Measurements from ENCODE around the gene KHDRBS1. TPM values are rescaled to one million over a fixed set of nuclear protein-coding genes. Genes with fewer than 3 reads are reported as not detected.

Gene KHDRBS1
- total and polyA plus RNA-seq, 9 of the 15 experiments (the other 6 are each of a cell fraction or from before 2014, with no cell fraction given) = 48.4 to 257 (median 114) TPM

DNA sequence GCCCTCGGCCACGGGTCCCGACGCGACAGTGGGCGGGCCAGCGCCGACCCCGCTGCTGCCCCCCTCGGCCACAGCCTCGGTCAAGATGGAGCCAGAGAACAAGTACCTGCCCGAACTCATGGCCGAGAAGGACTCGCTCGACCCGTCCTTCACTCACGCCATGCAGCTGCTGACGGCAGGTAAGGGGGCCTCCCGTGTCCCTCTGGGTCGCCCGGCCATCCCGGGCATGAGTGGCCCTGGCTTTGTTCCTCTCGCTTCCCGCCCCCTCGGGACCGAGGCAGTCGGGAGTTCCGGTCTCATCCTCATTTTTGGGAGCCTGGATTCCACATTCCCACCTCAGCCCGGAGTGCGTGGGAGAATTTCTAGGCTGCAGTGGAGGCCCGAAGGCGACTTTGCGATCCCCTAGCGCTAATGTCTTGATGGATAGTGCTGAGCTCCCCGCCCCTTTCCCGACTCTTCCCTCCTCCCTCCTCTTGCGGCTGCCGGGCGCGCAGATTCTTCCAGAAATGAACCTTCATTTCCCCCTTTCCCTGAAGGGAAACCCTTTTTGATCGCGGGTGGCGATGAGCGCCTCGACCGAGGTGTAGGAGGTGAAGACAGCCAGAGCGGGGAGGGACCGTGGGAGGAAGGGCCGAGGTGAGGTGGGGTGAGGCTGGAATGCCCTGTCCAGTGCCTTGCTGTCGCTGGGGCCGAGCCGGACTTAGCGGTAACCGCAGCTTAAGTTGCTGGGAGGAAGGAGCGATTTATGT, 705 bp downstream of the KHDRBS1 start (continued):
- TF ChIP-seq MYC (IDR thresholded peaks at IDR 0.05; ENCODE audit: low read depth, low read length) (no peak), MYC (CRISPR knock-in tag; IDR thresholded peaks at IDR 0.05; ENCODE audit: borderline replicate concordance, low read depth) (no peak; the same call in 1 of the 2 replicates), NUFIP1 (IDR thresholded peaks at IDR 0.05; ENCODE audit: partially characterized antibody) (no peak), ARID2 (IDR thresholded peaks at IDR 0.05) (0 out of 2 replicates have a peak, but pooled peaks have one; percentile 4), KDM4B (IDR thresholded peaks at IDR 0.05; ENCODE audit: borderline replicate concordance in 2 of 2, low read depth in 1 of 2) (no peak), RB1 (IDR thresholded peaks at IDR 0.05; ENCODE audit: low read depth) (peak; percentile 11), RBBP5 (IDR thresholded peaks at IDR 0.05; ENCODE audit: borderline replicate concordance, insufficient read depth, low read length, poor library complexity, severe bottlenecking) (peak; percentile 93), RUNX1 (IDR thresholded peaks at IDR 0.05; ENCODE audit: low read depth) (0 out of 2 replicates have a peak, but pooled peaks have one; percentile 62), NRF1 (conservative IDR thresholded peaks at IDR 0.05 in 1 of 2, IDR thresholded peaks at IDR 0.05 in 1 of 2) (peak; percentile 61 to 69), SIN3A (IDR thresholded peaks at IDR 0.05; ENCODE audit: borderline replicate concordance in 2 of 2, control insufficient read depth in 1 of 2, low read depth in 2 of 2, low read length in 2 of 2) (peak; percentile 77 to 88; a peak in 3 of 4 replicates), TOE1 (IDR thresholded peaks at IDR 0.05; ENCODE audit: borderline replicate concordance) (peak; percentile 53; the same call in 1 of the 2 replicates), TOE1 (CRISPR knock-in tag; IDR thresholded peaks at IDR 0.05; ENCODE audit: borderline replicate concordance, low read depth) (0 out of 2 replicates have a peak, but pooled peaks have one; percentile 64), RBM22 (IDR thresholded peaks at IDR 0.05; ENCODE audit: low read depth, low read length, poor library complexity, severe bottlenecking) (peak; percentile 24), GATAD2A (IDR thresholded peaks at IDR 0.05) (0 out of 2 replicates have a peak, but pooled peaks have one; percentile 22), EGR1 (conservative IDR thresholded peaks at IDR 0.05) (peak; percentile 55), NEUROD1 (IDR thresholded peaks at IDR 0.05; ENCODE audit: borderline replicate concordance, low read depth, low read length, partially characterized antibody) (no peak), TGIF2 (CRISPR knock-in tag; IDR thresholded peaks at IDR 0.05) (no peak), ZSCAN29 (IDR thresholded peaks at IDR 0.05) (no peak), UBTF (IDR thresholded peaks at IDR 0.05; ENCODE audit: borderline replicate concordance in 1 of 2, low read depth in 2 of 2, low read length in 2 of 2) (peak; percentile 68 to 88; a peak in 2 of 4 replicates), DPF2 (IDR thresholded peaks at IDR 0.05) (peak; percentile 70), ZNF224 (CRISPR knock-in tag; IDR thresholded peaks at IDR 0.05) (0 out of 2 replicates have a peak, but pooled peaks have one; percentile 40)
- TF ChIP-seq, protein P1, sequence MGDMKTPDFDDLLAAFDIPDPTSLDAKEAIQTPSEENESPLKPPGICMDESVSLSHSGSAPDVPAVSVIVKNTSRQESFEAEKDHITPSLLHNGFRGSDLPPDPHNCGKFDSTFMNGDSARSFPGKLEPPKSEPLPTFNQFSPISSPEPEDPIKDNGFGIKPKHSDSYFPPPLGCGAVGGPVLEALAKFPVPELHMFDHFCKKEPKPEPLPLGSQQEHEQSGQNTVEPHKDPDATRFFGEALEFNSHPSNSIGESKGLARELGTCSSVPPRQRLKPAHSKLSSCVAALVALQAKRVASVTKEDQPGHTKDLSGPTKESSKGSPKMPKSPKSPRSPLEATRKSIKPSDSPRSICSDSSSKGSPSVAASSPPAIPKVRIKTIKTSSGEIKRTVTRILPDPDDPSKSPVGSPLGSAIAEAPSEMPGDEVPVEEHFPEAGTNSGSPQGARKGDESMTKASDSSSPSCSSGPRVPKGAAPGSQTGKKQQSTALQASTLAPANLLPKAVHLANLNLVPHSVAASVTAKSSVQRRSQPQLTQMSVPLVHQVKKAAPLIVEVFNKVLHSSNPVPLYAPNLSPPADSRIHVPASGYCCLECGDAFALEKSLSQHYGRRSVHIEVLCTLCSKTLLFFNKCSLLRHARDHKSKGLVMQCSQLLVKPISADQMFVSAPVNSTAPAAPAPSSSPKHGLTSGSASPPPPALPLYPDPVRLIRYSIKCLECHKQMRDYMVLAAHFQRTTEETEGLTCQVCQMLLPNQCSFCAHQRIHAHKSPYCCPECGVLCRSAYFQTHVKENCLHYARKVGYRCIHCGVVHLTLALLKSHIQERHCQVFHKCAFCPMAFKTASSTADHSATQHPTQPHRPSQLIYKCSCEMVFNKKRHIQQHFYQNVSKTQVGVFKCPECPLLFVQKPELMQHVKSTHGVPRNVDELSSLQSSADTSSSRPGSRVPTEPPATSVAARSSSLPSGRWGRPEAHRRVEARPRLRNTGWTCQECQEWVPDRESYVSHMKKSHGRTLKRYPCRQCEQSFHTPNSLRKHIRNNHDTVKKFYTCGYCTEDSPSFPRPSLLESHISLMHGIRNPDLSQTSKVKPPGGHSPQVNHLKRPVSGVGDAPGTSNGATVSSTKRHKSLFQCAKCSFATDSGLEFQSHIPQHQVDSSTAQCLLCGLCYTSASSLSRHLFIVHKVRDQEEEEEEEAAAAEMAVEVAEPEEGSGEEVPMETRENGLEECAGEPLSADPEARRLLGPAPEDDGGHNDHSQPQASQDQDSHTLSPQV (IDR thresholded peaks at IDR 0.05) = 0 out of 2 replicates have a peak, but pooled peaks have one; percentile 4

Measured in K562 (cell line).